NCI-H1694 (cell line): ENCODE data around the gene C3orf20.
"Not testable (repeated sequence)": the region's sequence is repeated elsewhere in the genome, so short reads cannot be mapped to it uniquely, and the experiment has no call there.

Experiments
- DNase-seq: peaks from one replicate; lab custom pipeline; 2025; lab: John Stamatoyannopoulos, UW

Gene C3orf20

DNA sequence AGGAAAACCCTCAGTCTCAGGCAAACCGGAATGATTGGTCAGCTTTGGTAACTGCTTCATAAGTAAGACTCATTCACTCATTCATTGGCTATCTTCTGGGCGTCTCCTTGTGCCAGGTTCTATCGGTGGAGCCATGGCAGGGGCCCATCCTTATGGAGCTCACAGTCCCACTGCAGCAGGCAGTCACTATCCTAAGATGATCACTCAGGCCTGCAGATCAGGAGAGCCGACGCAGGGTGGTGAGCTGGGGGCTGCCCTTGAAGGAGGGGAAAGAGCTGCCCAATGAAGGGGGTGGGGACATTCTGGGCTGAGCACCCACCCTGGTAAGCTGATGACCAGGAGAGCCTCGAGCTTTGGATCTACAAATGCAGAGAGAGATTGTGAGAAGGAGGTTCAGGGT lies 123.3 kb downstream of the C3orf20 start:
- DNase-seq = no peak

DNA sequence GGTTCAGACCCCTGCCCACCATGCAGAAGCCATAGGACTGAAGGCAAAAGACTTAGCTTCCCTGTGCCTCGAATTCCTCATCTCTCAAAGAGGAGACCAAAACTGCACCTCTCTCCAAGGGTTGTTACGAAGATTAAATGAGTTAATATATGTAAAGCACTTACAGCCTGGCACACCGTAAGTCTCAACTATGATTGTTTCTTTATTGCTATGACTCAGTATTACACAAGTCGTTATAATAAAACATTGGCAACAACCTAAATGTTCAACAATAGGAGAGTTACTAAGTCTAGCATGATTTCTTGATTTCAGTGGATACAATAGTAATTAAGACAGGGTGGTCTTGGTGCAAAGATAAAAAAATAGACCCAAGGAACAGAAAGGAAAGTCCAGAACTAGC lies 124.2 kb downstream of the C3orf20 start:
- no peak for DNase-seq

DNA sequence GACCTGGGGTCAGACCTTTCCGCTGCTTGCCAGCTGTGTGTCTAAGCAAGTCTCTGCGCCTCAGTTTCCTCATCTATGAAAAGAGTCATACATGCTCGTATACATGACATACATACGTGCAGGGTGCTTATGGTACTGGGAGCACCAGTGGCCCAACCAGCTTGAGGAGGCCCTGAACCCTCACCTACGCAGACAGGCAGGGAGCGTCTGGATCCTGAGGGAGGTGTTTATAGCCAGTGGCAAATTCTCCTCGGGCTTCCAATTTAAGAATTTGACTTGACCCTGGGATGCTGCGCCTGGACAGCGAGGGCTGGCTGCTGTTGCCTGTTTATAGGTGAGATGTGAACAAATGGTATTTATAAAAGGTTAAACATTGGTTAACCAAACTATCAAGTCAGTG lies 126.1 kb downstream of the C3orf20 start:
- no peak for DNase-seq

DNA sequence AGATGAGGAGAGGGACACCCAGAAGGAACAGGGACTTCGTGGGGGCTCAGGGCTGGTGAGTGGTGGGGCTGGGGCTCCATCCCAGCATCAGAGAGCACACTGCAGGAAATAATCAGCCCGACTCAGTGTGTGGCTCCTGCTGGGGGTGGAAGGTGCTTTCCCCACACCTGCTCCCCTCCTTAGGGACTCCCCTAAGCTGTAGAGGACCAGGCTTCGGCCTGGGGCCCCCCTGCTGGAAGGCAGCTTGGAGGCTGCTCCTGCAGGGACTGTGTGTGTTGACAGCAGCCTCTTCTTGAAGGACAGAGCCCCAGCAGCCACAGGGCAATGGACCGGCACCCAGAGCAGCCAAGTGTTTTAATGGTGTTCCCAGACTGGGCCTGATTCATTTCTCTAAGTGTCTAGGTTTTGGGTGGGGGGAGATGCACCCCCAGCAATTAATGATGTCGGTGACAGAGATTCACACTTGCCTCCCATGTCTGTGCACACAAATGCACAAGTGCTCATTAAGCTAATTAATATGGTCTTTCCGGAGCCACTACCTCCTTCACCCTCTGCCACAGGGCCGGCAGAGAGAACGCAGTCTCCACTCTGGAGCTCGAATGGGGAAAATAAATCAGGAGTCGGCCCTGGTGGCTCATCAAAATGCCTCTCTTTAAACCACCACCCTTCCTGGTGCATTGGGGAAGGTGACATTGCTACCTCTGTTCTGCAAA lies 126.9 kb downstream of the C3orf20 start:
- no peak for DNase-seq

DNA sequence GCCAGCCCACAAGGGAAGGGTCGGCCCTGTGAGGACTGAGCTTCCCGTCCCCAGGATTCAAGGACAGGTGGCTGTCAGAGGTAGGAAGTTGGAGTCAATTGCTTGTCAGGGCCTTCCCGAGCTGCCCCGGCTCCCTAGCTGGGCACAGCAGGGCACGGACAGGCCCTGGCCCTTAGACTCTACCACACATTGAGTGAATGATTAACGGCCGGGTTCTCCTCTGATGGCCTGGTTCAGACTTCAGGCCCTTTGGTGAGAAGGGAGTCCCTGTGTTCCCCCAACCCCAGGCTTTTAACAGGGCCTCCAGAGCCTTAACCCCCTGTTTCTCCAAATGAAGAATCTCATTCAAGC lies 127.4 kb downstream of the C3orf20 start:
- no peak for DNase-seq

DNA sequence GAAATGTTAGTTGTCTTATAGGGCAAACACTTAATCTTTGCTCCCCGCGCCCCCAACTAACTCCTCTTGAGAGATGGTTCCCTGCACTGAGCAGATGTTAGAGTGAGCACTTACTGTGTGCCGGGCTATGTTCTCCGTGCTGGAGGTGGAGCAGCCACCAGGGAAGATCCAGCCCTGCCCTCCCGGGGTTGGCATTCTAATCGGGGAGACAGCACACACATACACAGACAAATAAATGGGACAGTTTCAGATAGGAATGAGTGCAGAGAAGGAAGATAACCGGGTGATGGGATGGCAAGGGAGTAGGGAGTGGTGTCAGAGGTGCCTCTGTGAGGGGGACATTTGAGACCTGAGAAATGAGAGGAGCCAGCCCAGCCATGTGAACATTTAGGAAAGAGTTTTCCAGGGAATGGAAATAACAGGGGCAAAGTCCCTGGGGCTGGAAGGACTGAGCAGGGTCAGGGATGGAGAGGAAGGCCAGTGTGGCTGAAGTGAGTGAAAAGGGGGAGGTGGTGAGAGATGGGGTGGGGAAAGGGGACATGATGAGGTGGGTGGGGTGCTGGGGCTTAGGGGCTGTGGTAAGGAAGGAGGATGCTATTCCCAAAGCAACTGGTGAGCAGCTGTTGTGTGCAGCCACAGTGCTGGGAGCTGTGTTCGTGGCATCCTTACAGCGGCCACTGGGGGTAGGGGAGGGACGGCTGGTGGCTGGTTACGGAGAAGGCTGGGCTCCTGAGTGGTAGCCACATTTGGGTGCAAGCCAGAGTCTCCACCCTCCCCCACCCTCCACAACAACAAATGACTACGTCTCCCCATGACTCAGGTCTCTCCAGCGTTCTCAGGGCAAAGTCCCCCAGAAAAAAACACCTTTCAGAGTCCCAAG lies 128.4 kb downstream of the C3orf20 start:
- DNase-seq = no peak

DNA sequence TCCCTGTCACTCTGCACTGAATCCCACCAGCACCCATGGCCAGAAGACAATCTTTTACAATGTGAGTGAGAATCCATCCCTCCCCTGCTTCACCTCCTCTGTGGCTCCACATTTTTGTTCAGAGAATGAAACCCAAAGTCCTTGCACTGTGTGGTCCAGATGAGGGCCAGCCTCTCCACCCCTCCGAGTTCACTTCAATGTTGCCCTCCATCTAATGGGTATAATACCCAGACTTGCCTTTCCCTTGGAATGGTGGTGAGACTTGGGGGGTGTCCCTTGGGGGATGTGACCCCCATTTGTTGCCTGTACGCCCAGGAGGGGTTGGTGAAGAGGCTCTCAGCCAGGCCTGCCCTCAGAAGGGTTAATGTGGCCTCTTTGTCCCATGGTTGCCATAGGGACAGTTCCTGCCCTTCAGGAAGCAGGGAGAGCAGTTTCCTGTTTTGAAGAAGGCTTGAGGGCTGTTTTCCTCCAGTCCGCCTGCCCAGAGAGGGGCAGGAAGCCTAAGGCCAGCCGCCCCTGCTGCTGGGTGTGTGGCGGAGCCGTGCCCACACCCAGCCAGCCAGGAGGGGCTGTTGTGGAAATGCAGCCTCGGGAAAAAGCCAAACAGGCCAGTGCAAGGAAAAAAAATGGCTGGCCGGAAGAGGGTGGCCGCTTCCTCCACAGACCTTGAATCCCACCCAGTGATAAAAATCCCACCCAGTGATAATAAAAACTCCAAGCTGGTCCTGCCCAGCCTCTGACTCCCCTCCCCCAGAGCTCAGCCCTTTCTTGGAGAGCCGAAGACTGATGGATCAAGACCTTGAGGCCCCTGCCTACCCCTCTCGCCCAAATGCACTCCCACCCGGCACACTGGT lies 129.3 kb downstream of the C3orf20 start:
- no peak for DNase-seq

DNA sequence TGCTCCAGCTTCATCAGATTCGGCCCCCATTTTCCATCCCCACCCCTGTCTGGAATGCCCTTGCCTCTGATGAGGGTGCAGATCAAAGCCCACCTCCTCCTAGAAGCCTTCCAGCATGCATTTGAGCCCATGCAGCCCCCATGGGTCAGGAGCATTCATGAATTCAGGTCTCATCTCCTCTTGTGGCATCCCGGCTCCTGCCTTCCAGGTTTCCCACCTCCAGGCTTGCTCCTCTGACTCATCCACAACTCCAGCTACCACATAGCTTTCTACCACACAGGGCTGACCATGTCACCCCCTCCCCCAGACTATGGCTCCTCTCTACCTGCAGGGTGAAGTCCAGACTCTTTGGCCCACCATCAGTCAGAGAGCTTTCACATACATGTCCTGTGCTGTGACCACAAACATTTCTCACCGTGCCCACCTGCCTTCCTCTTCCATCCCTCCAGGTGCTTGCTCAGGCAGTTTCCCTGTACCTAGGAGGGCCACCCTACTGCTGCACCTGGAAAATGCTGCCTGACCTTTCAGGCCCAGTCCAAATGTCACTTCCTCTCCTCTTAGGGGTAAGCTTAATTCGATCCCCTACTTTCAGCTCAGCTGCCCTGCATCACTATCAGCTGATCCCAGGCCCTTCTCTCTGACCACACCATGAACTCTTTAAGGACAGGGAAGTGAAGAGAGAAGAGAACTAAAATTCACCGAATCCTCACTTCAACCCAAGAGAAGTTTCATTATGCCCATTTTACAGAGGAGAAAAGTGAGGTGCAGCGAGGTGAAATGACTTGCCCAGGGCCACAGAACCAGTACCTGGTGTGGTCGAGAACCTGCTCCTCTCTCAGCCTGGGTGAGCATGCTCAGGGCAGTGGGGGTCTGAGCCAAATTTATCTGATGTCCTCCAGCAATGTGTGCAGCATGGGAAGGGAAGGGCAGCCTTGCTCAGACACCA lies 130.2 kb downstream of the C3orf20 start:
- no peak for DNase-seq

DNA sequence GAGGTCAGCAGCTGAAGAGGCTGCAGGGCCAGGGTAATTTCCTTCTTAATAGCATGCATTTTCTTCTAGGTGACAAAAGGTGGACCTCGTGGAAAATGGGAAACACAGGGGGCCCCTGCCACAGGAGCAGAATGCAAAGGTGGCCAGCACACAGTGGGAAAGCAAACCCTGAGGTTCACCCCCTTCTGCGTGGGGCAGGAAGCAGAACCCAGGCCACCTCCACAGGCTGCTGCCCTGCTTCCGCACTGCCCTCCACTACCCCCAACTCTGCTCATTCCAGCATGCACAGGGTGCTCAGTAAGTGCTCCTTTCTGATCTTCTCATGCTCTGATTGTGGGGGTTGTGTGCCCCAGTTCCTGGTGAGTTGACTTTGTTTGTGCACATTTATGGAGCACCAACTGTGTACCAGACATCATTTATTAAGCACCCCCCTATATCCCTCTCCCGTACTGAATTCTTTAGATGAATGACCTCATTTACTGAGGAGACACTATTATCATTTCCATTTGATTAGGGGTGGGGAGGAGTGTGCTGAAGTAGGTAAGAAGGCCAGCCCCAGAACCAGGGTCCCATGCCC lies 131.1 kb downstream of the C3orf20 start:
- DNase-seq = no peak

DNA sequence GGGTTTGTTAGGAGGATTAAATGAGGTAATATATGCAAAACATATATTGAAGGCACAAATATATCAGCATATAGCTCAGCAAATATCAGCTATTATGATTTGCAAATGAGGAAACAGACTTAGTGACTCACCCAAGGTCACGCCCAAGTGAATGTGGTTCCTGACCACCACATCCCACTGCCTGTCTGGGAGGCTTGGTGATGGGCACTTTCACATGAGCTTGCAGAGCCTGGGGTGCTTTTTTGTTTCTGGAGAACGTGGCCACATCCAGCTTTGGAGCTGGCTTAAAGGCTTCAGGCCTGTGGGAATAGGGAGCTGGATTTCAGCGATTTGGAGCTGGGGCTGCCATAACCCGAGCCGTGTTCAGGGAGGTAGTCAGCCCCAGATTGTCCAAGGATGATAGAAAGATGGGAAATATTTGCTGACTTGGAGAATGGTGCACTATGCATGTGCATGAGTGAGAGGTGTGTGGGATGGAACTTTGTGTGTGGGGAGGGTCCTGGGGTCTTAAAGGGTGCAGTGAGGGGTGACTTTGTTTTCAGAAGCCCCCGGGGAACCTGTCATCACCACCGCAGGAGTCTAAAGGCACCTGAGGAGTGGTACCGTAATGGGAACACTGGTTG lies 131.8 kb downstream of the C3orf20 start:
- DNase-seq = no peak

DNA sequence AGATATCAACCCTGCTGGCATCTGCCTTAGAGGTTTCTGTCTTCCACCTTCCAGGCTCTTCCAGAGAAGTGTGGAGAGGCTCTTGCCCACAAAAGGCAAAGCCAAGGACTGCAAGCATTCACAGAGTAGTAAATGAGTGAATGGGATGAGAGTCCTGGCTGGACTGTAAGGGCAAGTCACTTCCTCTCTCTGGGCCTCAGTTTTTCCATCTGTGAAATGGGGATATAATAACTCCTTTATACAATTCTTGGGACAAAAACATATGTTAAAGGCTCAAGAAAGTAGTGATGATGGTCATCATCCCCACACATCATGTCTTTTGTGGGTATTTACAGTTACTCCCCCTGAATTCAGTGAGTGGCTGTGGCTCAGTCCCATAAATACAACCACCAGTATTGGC lies 133.1 kb downstream of the C3orf20 start:
- no peak for DNase-seq

DNA sequence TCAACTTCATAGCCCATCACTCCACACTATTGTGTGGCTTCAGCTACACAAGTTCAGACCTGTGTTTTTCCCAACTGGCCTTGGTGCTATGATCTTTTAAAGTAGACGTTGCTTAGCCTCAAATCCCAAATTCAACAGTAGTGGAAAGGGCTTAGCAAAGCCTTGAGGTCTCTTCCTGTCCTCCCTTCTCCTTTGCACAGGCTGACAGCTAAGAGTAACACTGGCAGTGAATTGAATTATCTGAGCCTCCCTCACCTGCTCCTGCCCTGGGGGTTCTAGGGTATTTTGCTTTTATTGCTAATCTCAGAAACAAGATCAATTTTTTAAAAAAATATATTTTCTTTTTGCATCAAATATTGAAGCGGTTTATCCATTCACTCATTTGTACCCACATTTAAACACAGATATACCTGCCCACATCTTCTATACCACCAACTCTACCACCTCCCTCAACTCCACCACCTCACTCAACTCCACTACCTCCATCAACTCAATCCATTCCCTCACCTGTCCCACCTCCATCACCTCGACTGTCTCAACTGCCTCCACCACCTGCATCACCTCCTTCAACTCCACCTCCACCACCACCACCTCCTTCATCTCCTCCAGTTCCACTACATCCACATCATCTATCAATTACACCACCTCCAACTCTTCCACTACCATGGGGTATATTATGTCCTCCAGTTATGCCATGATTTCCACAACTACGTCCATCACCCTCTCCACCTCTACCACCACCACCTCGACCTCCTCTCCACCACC lies 133.7 kb downstream of the C3orf20 start:
- no peak for DNase-seq

DNA sequence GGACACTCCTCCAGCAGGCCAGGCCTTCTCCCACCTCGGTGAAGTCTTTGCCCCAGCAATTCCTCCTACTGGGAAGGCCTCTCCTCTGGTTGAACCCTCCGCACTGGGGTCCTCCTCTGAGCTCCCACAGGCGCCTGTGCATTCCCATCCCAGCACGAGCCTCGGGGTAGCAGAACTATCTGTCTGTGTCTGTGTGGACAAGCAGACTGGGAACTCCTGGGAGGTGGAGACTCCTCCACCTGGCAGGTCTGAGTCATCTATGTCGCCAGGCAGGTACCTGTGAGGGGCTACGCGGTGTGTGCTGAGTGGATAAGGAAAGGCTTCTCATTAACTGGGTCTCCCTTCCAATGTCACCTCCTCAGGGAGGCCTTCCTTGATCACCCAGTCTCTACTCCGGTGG lies 134.7 kb downstream of the C3orf20 start:
- DNase-seq = not testable (repeated sequence)

DNA sequence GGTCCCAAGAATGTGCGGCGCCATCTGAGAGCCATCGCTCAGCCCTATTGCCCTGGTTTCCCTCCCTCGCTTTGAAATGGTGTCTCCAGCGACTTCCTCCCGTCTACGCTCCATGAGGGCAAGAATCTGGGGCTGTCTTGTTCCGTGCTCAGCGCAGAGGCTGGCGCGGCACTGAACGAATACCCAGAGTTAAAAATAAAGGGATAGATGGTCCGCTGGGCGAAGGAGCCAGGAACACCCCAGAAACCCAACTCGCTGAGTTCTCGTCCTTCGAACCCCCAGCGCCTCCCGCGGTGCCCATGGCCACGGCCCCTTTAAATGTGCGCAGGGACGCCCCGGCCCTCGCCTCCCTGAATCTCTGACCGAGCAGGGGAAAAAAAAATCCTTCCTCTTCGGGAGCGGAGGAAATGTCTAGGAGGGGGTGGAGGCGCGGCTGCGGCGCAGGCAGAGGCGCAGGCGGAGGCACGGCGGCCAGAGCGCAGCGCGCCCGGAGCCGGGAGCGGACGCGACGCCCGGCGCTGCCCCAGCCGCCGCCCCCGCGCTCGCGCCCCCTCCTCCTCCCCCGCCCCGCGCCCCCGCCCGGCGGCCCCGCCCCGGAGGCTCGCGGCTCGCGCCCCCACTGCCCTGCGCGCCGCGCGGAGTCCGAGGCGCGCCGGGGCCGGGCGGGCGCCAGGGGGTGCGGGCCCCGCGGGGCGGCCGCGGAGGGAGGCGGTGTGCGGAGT lies 135.3 kb downstream of the C3orf20 start:
- no peak for DNase-seq

DNA sequence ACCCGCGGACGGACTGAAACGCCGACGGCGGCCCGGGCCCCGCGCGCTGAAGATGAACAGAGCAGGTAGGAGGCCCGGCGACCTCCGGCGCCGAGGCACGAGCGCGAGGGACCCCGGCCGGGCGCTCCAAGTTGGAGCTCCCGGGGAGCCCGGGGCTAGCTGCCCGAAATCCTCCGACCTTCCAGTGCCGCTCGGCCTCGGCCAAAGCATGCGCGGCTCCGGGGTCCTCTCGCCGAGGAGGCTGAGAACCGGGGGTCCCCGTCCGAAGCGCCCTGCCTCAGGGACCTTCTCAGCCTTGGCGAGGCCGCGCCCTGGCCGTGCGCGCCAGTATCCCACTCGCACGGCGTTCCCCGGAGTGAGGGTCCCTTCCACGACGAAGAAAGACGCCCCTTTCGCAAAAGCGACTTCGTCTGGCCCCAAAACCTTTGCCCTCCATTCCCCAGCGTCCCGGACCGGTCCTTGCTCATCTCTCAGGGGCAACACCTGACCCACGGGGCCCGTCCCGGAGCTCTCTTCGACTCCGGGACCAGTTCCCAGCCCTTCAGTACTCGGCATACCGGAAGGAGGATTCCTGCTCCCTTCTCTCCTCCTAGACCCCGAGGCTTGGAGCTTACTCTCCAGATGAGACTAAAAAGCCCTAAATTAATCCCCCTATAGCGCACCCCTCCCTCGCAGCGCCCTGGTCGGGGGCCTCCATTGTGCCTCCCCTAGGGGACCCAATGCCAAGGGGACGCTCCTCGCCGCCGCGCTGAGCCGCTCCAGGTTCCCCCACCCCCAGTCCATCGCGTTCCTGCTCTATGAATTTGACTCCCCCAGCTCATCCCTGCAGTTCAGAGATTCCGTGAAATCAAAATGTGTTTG lies 136.1 kb downstream of the C3orf20 start:
- DNase-seq = no peak

DNA sequence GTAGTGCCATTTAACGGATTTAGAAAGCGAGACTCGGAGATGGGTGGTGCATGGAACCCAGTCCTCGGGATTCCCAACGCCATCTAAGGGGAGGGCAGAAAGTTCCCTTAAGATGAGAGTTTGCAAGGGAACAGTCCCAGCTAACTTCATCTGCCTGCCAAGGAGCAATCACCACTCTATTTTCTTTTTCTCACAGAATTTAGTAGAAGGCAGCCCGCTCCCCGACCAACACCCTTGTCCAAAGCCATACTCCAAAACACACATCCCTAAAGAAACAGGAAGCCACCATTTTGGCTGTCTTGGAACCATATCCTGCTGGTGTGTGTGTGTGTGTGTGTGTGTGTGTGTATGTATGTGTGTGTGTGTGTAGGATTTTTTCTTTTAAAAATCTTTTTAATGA lies 136.7 kb downstream of the C3orf20 start:
- DNase-seq = no peak

DNA sequence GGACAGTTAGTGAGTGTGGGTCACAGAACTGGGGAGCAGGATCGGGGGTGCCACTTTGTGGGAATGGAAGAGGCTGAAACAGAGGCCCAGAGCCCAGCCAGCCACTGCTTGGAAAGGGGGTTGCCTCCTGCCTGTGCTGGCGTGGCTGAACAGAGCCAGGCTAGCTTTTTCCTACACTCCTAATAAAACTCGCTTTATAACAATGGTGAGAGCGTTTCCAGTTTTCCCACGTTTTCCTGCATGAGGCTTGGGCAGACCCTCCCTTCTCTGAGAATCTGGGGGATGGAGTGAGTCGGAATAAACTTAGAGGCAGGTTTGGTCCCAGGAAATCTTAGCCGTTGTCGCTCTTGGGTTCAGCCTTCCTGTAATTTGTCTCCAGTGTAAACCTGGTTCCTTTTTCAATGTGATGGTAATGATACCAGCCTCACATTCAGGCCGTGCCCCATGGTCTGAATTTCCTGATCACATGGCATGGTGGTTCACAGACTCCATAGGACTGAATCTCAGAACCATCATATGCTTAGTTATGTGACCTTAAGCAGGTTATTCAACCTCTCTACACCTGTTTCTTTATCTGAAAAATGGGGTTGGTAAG lies 137.4 kb downstream of the C3orf20 start:
- DNase-seq = no peak

DNA sequence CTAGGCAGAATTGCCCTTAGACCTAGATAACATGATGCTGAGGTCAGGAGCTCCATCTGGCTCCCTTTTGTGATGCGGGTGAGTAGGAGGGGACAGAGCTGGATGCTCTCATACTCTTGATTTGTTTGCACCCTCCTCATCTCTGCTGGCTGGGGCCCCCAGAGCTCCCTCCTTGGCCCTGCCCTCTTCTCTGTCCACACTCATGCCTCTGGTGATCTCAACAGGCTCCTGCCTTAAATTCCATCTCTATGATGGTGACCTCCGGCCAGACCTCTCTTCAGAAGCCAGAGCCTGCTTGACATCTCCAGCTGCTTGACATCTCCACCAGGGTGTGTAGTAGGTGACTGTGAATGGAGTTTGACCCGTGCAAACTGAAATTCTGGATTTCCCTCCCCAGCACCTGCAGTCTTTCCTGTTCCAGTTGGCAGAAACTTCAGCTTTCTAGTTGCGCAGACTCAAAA lies 139.5 kb downstream of the C3orf20 start:
- no peak for DNase-seq
